MM.1S (cell line): Measurements from ENCODE around the gene LUZP1.

Experiments used
- DNase-seq: peaks from one replicate; pipeline ENCODE4 v3.0.0-alpha.2; 2015
- H2AFZ ChIP-seq: fragments of 300-600 bp; sonication (generic); 2 replicates; pipeline ENCODE4 v1.6.0; 2016; ENCODE audit warnings: antibody characterized with exemption, low read length
- H3F3A ChIP-seq: fragments of 300-600 bp; sonication (generic); 2 replicates; pipeline ENCODE4 v1.6.1; 2016; ENCODE audit warnings: mild to moderate bottlenecking, antibody characterized with exemption, low read length, moderate library complexity, mixed read lengths; ENCODE audit not compliant: insufficient read depth
- H3K27ac ChIP-seq: fragments of 300-600 bp; sonication (generic); 2 replicates; pipeline ENCODE4 v1.5.1; 2016; ENCODE audit warnings: mild to moderate bottlenecking, low read length
- H3K27me3 ChIP-seq: fragments of 300-600 bp; sonication (generic); replicated peaks from 2 replicates; pipeline ENCODE4 v1.6.0; 2016; ENCODE audit warnings: low read length; ENCODE audit not compliant: insufficient read depth
- H3K36me3 ChIP-seq: fragments of 300-600 bp; sonication (generic); replicated peaks from 2 replicates; pipeline ENCODE4 v1.6.1; 2016; ENCODE audit warnings: mild to moderate bottlenecking, low read length, mixed read lengths; ENCODE audit not compliant: insufficient read depth
- H3K4me1 ChIP-seq: fragments of 300-600 bp; sonication (generic); 2 replicates; pipeline ENCODE4 v1.6.1; 2016; ENCODE audit warnings: low read length, mixed read lengths
- H3K4me2 ChIP-seq: fragments of 300-600 bp; sonication (generic); 2 replicates; pipeline ENCODE4 v1.6.0; 2016; ENCODE audit warnings: low read depth, low read length
- H3K4me3 ChIP-seq: fragments of 300-600 bp; sonication (generic); 2 replicates; pipeline ENCODE4 v1.5.1; 2016; ENCODE audit warnings: low read length, mixed read lengths
- H3K79me2 ChIP-seq: fragments of 300-600 bp; sonication (generic); 2 replicates; pipeline ENCODE4 v1.6.1; 2016; ENCODE audit warnings: mixed run types, low read length, mixed read lengths
- H3K9ac ChIP-seq: fragments of 300-600 bp; sonication (generic); 2 replicates; pipeline ENCODE4 v1.6.1; 2016; ENCODE audit warnings: low read length, mixed read lengths
- H3K9me2 ChIP-seq: fragments of 300-600 bp; sonication (generic); replicated peaks from 2 replicates; pipeline ENCODE4 v1.6.1; 2016; ENCODE audit warnings: mild to moderate bottlenecking, low read length, mixed read lengths; ENCODE audit not compliant: insufficient read depth
- H3K9me3 ChIP-seq: fragments of 300-600 bp; sonication (generic); replicated peaks from 2 replicates; pipeline ENCODE4 v1.6.1; 2016; ENCODE audit warnings: mild to moderate bottlenecking, low read length, mixed read lengths; ENCODE audit not compliant: insufficient read depth
- H4K20me1 ChIP-seq: fragments of 300-600 bp; sonication (generic); 2 replicates; pipeline ENCODE4 v1.6.1; 2016; ENCODE audit warnings: mild to moderate bottlenecking, low read length, moderate library complexity, mixed read lengths; ENCODE audit not compliant: insufficient read depth
- CTCF ChIP-seq: fragments of 300-600 bp; sonication (generic); IDR thresholded peaks from 2 replicates; pipeline ENCODE4 v1.5.1; 2016; ENCODE audit warnings: antibody characterized with exemption, low read length, mixed read lengths
- EZH2 ChIP-seq: fragments of 300-600 bp; sonication (generic); optimal IDR thresholded peaks from 2 replicates; pipeline ENCODE3; 2017; ENCODE audit warnings: low read depth, mild to moderate bottlenecking, antibody characterized with exemption, low read length, mixed read lengths
- EZH2phosphoT487 ChIP-seq: fragments of 300-600 bp; sonication (generic); IDR thresholded peaks from 2 replicates; pipeline ENCODE4 v1.6.1; 2018; ENCODE audit warnings: antibody characterized with exemption, low read length

LUZP1 gene

GRCh38 chr1:23101887-23102286, 66.8 kb downstream of the LUZP1 start:
- no peak overlapping the region for H3K4me2 ChIP-seq
- H4K20me1 ChIP-seq = no peaks in the 10 kb centered on the region
- no peaks in the 10 kb centered on the region for H3K4me1 ChIP-seq
- TF ChIP-seq EZH2 (no peak), CTCF (no peak), EZH2phosphoT487 (no peak)
- no peak overlapping the region for H2AFZ ChIP-seq
- no peak for DNase-seq
- H3K4me3 ChIP-seq = no peak overlapping the region
- no peaks in the 10 kb centered on the region for H3K9me2 ChIP-seq
- no peaks in the 10 kb centered on the region for H3K27me3 ChIP-seq
- H3K9ac ChIP-seq = no peak overlapping the region
- H3F3A ChIP-seq = no peaks in the 10 kb centered on the region
- no peaks in the 10 kb centered on the region for H3K79me2 ChIP-seq
- H3K27ac ChIP-seq = no peak overlapping the region
- no peaks in the 10 kb centered on the region for H3K9me3 ChIP-seq
- no peaks in the 10 kb centered on the region for H3K36me3 ChIP-seq

- DNase-seq = no peak
- Histone ChIP-seq H3K79me2 (no peaks in the 10 kb centered on the region), H3K4me1 (no peaks in the 10 kb centered on the region), H3K27ac (no peak overlapping the region), H4K20me1 (no peaks in the 10 kb centered on the region), H3K9me3 (no peaks in the 10 kb centered on the region), H3K9me2 (no peaks in the 10 kb centered on the region), H3K27me3 (no peaks in the 10 kb centered on the region), H2AFZ (no peak overlapping the region), H3K4me3 (no peak overlapping the region), H3K9ac (no peak overlapping the region), H3K36me3 (no peaks in the 10 kb centered on the region), H3K4me2 (no peak overlapping the region), H3F3A (no peaks in the 10 kb centered on the region)
- TF ChIP-seq EZH2 (no peak), EZH2phosphoT487 (no peak), CTCF (no peak)
Observed at GRCh38 chr1:23101101-23101827, 67.4 kb downstream of the LUZP1 start.

GRCh38 chr1:23100074-23100748, 68.4 kb downstream of the LUZP1 start:
- no peak overlapping the region for H2AFZ ChIP-seq
- TF ChIP-seq CTCF = no peak
- no peak for TF ChIP-seq EZH2phosphoT487
- TF ChIP-seq EZH2 = no peak
- no peaks in the 10 kb centered on the region for H4K20me1 ChIP-seq
- H3K9me2 ChIP-seq = no peaks in the 10 kb centered on the region
- no peaks in the 10 kb centered on the region for H3K4me1 ChIP-seq
- H3F3A ChIP-seq = no peaks in the 10 kb centered on the region
- H3K27me3 ChIP-seq = no peaks in the 10 kb centered on the region
- H3K79me2 ChIP-seq = no peaks in the 10 kb centered on the region
- no peaks in the 10 kb centered on the region for H3K36me3 ChIP-seq
- no peak overlapping the region for H3K4me3 ChIP-seq
- DNase-seq = no peak
- no peak overlapping the region for H3K4me2 ChIP-seq
- H3K9ac ChIP-seq = no peak overlapping the region
- H3K27ac ChIP-seq = no peak overlapping the region
- no peaks in the 10 kb centered on the region for H3K9me3 ChIP-seq
